ENCODE data around the gene PROM1.

DNA sequence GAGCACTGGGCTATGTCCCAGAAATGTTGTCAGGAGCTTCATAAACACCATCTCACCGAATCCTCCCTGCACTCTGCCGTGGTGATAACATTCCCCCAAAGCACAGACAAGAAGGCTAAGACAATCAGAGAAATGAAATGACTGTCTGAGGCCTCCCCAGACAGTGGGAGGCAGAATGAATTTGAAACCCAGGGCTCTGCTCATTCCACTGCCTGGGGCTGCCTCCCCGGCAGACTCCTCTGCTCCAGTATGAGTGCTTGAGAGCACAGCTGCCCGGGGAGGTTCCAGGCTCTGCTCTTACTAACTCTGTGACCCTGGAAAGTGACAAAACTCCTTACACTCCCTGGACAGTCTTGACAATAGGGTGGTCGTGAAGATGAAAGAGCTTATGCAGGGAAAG, 154.9 kb downstream of the PROM1 start:
- TF ChIP-seq EZH2 (IDR thresholded peaks at IDR 0.05) (no peak), POLR2AphosphoS5 (IDR thresholded peaks at IDR 0.05; ENCODE audit: borderline replicate concordance, low read depth, low read length) (no peak), FOXP2 (optimal IDR thresholded peaks at IDR 0.05; ENCODE audit: control extremely low read depth, extremely low read length, insufficient read depth) (no peak)
